BJ (cell line): ENCODE data around the gene LRBA. TPM values are rescaled to one million over a fixed set of nuclear protein-coding genes. Genes with fewer than 3 reads are reported as not detected.

Experiments
- CTCF ChIA-PET: fragments of 350-600 bp; formaldehyde crosslinking; extraction: SDS; loops from one replicate; lab custom pipeline; 2021; ENCODE audit warnings: antibody characterized with exemption, inconsistent platforms; lab: Yijun Ruan, JAX
- POLR2A ChIA-PET: fragments of 300-600 bp; sonication (Branson Sonifier 250); formaldehyde crosslinking; extraction: SDS; loops from one replicate; lab custom pipeline; 2021; ENCODE audit warnings: antibody characterized with exemption; lab: Charles Lee
- DNase-seq: peaks from one replicate; pipeline ENCODE4 v3.0.0-alpha.2; 2011; ENCODE audit warnings: low read depth
- H3K27me3 ChIP-seq: 2 replicates; pipeline ENCODE4 v1.6.0; 2011; ENCODE audit warnings: low read length; ENCODE audit not compliant: control insufficient read depth, insufficient read depth
- H3K36me3 ChIP-seq: 2 replicates; pipeline ENCODE4 v1.5.1; 2011; ENCODE audit warnings: low read length; ENCODE audit not compliant: control insufficient read depth, insufficient read depth
- H3K4me3 ChIP-seq: 2 replicates; pipeline ENCODE4 v1.5.1; 2011; ENCODE audit warnings: low read depth, mild to moderate bottlenecking, control low read depth, low read length
- polyA plus RNA-seq: library from polyadenylated mRNA; depleted of rRNA; stranded (reverse); fragments of >200 nt; gene quantifications from 2 replicates; pipeline ENCODE4 v1.2.3, GENCODE V29; 2011
- TF ChIP-seq, protein P1 (sequence below): IDR thresholded peaks from 2 replicates; pipeline ENCODE4 v1.5.1; 2011; ENCODE audit warnings: low read depth, mild to moderate bottlenecking, control low read depth, inconsistent platforms, low read length, moderate library complexity; ENCODE audit not compliant: insufficient read depth

LRBA gene
- polyA plus RNA-seq, 1 experiment: 8.2 TPM

- DNase-seq: no peak
- TF ChIP-seq, protein P1, sequence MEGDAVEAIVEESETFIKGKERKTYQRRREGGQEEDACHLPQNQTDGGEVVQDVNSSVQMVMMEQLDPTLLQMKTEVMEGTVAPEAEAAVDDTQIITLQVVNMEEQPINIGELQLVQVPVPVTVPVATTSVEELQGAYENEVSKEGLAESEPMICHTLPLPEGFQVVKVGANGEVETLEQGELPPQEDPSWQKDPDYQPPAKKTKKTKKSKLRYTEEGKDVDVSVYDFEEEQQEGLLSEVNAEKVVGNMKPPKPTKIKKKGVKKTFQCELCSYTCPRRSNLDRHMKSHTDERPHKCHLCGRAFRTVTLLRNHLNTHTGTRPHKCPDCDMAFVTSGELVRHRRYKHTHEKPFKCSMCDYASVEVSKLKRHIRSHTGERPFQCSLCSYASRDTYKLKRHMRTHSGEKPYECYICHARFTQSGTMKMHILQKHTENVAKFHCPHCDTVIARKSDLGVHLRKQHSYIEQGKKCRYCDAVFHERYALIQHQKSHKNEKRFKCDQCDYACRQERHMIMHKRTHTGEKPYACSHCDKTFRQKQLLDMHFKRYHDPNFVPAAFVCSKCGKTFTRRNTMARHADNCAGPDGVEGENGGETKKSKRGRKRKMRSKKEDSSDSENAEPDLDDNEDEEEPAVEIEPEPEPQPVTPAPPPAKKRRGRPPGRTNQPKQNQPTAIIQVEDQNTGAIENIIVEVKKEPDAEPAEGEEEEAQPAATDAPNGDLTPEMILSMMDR: no peak
- Histone ChIP-seq H3K4me3 (peak overlapping the region; percentile 99), H3K36me3 (no peaks in the 10 kb centered on the region), H3K27me3 (no peaks in the 10 kb centered on the region)
- POLR2A ChIA-PET: no interaction called here
- CTCF ChIA-PET: interaction anchor here (0.7 kb wide), 2 partner anchors 322 to 1364 kb away, joined by 3 read pairs; no protein-coding TSS in a partner anchor
Observed at GRCh38 chr4:151015459-151016347, 619 bp upstream of the LRBA start.

GRCh38 chr4:151013944-151014343, 1.1 kb downstream of the LRBA start:
- CTCF ChIA-PET: no interaction called here
- H3K36me3 ChIP-seq: no peaks in the 10 kb centered on the region
- TF ChIP-seq, protein P1: no peak
- POLR2A ChIA-PET: no interaction called here
- H3K27me3 ChIP-seq: no peaks in the 10 kb centered on the region
- peak overlapping the region; percentile 99 for H3K4me3 ChIP-seq
- DNase-seq: no peak

DNA sequence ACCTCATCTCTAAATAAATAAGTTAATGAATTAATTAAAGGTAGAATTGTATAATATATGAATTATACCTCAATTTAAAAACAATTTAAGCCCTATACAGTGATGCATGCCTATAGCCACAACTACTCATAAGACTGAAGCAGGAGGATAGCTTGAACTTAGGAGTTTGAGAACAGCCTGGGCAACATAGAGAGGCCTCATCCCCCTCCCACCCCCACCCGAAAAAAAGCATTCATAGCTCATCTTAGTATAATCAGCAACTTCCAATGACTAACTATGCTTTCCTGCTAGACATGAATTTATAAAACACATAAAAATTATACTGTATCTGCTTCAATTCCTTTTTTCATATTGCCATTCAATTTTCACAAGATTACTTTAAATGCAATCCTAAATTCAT, 1.6 kb downstream of the LRBA start:
- DNase-seq: no peak
- H3K36me3 ChIP-seq: no peaks in the 10 kb centered on the region
- TF ChIP-seq, protein P1: no peak
- no peaks in the 10 kb centered on the region for H3K27me3 ChIP-seq
- CTCF ChIA-PET: no interaction called here
- H3K4me3 ChIP-seq: no peak overlapping the region
- POLR2A ChIA-PET: no interaction called here

GRCh38 chr4:151012820-151013219, 2.3 kb downstream of the LRBA start:
- Histone ChIP-seq H3K36me3 (no peaks in the 10 kb centered on the region), H3K4me3 (no peak overlapping the region), H3K27me3 (no peaks in the 10 kb centered on the region)
- no peak for DNase-seq
- TF ChIP-seq, protein P1: no peak
- ChIA-PET POLR2A (interaction anchor here (0.6 kb wide), 1 partner anchor 41 kb away, joined by 7 read pairs; no protein-coding TSS in a partner anchor), CTCF (no interaction called here)

GRCh38 chr4:151012376-151012775, 2.7 kb downstream of the LRBA start:
- ChIA-PET CTCF (no interaction called here), POLR2A (interaction anchor here (0.6 kb wide), 1 partner anchor 41 kb away, joined by 7 read pairs; no protein-coding TSS in a partner anchor)
- Histone ChIP-seq H3K27me3 (no peaks in the 10 kb centered on the region), H3K36me3 (no peaks in the 10 kb centered on the region), H3K4me3 (no peak overlapping the region)
- TF ChIP-seq, protein P1: no peak
- DNase-seq: no peak
